GM10847 (cell line): Measurements from ENCODE around the gene UBR4.

Source experiments
- POLR2A ChIP-seq: IDR thresholded peaks from 2 replicates; pipeline ENCODE4 v1.6.1; 2011; ENCODE audit not compliant: insufficient read length; ENCODE audit errors: extremely low read depth

UBR4 gene

DNA sequence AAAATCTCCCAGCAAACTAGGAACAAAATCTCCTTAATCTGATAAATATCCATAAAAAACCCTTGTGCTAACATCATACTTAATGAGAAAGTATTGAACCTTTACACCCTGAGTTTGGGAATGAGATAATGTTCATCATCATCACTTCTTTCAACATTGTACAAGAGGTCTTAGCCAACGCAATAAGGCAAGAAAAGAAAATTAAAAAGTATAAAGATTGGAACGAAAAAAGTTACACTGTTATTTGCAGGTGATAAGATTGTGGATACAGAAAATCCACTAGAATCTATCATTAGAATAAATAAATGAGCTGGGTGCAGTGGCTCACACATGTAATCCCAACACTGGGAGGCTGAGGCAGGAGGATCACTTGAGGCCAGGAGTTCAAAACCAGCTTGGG, 76.7 kb downstream of the UBR4 start:
- no peak for TF ChIP-seq POLR2A

DNA sequence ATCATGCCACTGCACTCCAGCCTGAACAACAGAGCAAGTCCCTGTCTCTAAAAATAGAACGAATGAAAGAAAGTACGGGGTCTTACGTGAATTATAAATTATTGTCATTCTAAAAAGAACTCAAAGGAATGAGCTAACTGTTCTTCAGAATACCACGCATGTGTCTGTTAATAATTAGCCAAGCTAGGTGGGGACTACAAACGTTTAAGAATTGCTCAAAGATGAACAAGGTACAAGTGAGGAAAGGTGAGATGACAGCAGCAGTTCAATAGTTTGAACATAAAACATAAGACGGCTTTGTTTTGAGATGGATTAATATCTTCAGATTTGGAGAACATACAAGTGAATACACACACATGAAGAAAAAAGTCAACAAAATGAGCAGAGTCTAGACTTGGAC, 79.6 kb downstream of the UBR4 start:
- TF ChIP-seq POLR2A: no peak

DNA sequence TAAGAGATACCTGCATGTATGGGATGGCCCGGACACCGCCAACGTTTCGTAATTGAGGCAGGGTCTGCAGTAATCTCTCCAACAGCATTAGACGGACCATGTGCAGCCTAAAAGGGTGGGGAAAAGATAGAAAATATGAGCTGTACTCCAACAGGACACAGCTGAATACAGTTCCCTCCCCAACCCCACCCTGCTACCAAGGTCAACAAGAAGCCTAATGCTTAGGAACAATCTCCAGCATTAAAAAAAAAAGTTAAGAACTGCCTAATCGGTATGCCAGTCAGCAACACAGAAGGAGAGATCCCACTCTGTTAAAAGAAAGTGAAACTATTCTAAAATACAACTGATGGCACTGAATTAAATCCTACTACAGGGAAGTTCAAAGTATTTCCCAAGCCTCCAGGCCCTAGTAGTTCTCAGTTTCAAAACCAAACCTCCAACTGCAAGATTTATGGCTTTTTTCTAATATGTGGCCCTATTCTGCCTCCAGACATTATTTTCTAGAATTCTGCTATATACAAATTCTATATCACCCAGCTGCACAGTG, 81.0 kb downstream of the UBR4 start:
- TF ChIP-seq POLR2A: no peak

DNA sequence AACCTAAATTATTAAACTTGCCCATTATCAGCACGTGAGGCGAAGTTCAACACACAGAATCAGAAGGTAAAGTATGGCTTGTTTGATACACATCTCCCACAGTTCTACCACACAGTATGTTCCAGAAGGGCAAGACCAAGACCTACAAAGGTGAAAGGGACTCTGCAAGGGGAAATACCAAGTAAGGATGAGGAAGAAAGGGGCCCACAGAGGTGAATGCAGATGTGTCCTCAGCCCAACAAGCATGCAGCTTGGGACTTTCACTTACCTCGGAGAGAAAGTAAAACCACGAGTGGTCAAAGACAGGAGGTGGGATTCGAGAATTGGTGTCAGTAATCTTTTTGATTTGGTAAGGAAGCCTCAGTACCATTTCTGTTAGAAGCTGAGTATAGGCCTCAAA, 85.8 kb downstream of the UBR4 start:
- TF ChIP-seq POLR2A: no peak

DNA sequence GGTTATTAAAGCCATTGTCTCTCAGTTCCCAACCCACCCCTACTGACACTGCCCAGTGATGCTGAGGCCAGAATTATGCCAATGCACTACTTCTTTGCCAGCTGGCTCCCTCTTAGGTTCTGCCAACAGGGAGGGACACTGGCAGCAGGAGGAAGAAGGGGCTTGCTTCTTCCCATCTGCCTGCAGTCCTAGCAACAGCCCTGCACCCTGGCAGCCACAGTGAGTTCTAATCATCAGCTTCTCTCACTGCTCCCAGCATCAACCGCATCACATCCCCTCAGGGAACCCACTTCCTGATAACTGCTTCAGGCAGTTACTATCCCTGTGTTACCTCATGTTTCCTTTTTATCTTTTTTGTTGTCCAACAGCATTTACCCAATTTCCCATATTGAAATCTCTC, 86.2 kb downstream of the UBR4 start:
- TF ChIP-seq POLR2A: no peak

DNA sequence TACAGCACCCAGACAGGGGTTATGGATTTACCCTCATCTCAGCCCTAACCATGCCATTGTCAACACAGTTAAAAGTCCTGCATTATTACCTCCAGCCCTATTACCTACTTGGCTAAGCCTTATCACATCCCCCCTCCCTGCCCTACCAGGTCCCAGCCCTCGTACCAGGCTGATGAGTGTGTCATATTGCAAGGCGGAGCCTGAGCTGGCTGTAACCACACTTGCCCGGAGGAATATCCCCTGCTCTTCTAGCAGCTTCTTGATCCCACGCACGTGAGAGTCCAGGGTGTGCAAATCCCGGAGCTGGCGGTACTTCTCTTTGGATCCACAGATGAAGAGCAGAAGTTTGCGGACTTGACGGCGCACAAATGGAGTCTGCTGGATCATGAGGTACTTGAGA, 87.4 kb downstream of the UBR4 start:
- no peak for TF ChIP-seq POLR2A

DNA sequence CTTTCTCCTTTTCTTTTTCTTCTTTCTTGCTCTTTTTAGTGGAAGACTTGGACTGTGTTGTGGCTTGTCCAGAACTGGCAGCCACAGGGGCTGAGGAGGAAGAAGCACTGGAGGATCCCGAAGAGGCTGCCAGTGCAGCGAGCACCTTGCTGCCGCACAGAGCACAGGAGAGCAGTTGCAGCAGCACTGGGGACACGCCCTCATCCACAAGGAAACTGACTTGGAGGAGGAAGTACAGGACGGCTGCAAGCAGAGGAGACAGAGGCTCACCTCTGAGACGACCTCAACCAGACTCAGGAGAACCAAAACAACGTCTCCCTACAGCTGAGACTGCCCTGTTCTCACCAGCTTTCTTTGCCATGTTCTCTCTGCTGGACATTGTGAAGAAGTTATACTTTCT, 88.9 kb downstream of the UBR4 start:
- no peak for TF ChIP-seq POLR2A

DNA sequence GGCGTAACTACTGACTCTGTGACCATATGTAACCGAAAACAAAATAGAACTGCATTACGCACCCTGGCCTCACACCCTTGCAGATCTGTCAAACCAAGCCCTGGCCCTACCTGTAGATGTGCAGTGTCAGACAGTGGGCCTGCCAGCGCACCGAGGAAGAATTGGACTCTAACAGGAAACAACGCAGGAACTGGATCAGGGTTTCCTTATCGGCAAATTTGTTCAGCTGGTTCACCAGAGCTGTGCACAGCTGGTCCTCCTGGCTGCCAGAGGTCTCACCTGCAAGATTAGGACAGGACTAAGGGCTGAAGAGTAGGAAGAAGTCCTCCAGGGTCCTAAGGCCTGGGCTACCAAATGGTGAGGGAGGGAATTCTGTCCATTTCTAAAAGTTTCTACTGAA, 90.0 kb downstream of the UBR4 start:
- no peak for TF ChIP-seq POLR2A

DNA sequence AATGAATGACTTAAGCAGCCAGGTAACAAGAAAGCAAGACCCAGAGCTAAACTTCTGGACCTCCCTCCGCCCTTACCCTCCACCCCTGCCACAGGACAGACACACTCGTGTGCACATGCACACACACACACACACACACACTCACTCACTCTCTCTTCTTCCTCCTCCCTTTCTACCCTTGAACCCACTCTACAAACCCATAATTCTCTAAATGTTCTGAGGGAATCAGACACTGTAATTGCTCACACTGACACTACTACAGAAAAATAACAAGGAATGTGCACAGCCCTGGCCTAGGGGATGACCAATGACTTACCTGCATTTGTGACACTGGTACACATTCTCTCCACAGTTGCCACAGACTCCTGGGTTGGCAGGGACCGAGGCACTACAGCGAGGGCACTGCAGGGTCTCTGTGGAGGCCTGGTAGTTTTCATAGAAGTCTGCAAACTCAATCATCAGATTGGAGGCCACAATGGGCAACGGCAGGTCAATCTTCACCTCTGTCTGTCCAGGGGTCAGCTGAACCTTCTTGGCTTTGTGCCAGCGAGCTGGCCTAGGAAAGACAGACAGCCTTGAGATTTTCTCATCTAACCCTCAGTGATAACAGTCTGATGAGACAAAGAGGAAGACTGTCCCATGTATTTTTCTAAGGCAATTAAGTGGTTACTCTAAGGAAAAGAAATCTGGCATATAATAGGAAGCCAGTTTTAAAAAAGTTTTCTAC, 94.8 kb downstream of the UBR4 start:
- TF ChIP-seq POLR2A: no peak

DNA sequence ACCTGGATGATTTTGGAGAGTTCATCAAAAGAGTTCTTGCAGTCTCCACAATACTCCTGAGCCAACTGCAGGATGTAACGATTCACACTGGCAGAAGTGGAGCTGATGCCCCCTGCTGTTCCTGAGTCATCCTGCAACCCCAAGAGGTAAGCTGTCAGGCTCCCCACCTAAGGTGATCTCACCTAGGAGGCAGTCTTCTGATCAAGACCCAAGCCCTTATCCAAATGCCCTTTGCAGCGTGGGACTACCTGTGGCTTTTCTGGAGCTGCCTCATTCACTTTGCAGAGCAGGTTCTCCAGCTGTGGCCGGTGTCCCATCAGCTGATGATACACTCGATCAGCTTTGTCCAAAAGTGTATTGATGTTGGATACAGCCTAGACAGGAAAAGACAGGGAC, 96.4 kb downstream of the UBR4 start:
- no peak for TF ChIP-seq POLR2A

DNA sequence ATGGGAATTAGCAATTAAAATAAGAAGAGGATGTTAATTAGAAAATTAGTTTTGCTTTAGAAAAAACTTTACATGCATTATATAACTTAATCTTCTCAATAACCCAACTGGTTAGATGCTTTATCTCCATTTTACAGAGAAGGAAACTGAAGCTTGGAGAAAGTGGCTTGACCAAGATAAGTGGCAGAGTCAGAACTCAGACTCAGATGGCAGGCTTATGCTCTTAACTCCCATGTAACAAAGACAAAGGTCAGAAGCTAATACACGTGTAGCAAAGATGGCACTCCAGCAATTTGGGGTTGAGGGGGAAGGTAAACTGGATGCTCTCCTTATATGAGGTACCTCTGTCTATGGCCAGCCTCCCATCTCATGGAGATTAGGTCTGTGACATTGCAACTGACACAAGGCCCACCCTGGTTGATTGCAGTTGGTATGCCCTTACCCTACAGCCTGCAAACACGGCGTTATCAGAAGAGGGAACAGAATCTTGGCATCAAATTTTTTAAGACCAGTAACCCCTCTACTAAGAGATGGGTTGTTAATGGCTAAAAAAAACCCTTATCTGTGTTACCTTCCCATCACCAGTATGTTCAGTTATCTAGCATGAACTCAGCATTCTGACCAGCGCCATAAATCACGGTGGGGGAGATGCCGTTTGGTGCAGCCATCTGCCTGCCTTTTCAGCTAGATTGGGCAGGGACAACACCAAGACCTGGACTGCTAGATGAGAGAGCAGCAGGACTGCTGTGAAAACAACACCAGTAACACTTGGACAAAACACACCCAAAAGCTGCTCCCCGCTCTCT, 97.0 kb downstream of the UBR4 start:
- no peak for TF ChIP-seq POLR2A

DNA sequence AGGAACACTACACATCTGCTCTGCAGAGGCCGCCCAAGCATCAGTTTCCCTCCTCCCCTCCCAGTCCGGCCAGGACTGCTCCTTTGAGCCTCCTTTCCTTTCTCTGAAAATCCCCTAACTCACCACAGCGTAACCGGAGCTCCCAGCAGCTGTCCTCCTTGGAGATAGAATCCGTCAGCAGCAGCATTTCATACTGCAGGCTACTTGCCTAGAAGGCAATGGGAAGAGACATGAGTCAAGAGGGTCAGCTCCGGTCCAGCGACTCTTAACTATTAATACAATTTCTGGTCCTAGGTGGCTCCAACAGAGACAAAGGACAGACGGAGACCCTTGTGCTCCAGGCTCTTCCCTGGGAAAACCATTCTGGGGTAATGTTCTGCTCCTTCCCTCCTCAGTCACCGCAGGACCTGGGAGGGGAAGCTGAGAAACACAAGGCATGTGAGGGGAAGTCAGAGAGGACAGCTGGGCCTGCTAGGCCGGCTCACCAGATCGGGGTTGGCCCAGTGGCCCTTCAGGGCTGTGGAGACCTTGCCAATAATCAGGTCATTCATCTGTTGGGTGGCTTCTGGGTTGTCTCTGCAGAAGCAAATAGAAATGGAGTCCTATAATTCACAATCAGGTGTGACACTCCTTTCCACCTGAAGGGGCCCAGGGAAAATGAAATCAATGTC, 99.7 kb downstream of the UBR4 start:
- TF ChIP-seq POLR2A: no peak

DNA sequence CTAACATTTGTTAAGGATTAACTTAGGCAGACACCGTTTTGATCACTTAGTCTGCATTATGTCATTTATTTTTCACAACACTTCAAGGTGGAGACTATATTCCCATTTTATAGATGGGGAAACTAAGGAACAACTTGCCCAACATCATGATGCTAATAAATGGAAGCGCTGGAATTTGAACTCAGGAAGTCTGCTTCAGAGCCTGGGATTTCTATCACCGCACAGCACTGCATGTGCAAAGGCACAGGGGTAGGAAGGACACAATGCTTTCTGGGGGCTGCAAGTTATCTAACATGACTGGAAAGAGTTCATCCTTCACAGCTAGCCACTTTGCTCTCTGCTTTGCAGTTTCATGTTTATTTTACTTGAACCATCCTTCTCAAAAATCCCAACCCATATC, 100.5 kb downstream of the UBR4 start:
- no peak for TF ChIP-seq POLR2A

DNA sequence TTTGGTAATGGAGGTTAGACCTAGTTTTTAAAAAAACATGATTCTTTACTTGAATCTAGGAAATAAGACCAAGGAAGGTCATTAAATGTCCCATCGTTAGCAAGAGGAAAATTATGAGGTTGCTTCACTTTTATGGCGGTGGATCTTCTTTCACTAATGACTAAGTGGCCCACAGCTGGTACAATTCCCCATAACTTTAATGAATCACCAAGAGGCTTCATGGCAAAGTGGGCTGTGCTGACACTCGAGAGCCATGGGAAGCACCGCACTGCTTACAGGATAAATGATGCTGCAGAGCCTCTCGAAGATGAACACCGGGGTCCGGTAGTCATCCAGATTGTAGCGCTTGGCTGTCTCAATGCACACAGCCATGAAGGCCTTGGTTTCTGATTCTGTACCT, 108.8 kb downstream of the UBR4 start:
- no peak for TF ChIP-seq POLR2A

DNA sequence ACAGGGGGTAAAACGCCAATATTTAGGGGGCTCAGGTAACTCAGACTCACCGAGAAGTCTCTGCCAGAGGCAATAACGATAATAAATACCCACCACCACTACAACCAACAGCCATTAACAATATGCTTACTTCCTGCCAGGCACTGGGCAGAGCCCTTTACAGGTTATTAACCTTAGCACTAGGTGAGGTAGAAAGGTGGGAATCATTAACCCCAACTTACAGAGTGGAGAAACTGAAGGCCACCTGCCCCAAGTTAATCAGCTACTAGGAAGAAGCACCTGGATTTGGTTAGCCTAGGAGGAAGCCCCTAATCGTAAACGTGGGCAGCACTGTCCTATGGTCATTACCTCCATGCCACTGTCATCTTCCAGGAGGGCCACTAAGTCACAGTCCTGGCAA, 110.0 kb downstream of the UBR4 start:
- no peak for TF ChIP-seq POLR2A

DNA sequence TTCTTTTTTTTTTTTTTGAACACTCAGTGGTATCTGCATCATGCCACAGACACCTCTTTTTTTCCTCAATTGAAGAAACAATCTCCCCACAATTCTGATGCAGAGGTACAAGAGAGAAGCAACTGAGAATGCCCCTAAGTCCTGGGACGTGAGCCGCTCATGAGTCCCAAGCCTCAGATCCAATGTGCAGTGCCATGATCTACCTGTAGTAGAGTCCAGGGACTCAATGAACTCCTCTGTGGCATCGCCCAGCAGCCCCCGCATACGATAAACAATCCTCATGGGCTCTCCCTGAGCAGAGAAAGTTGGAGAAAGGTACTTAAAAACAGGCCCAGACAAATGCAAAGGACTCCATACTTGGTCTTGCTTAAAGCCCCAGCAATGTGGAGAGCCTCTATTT, 113.1 kb downstream of the UBR4 start:
- no peak for TF ChIP-seq POLR2A
